OCI-LY3 (cell line): ENCODE data around the gene RAPSN.

ENCODE experiments used
- EZH2phosphoT487 ChIP-seq: fragments of 200-600 bp; shearing (Covaris generic); IDR thresholded peaks from 2 replicates; pipeline ENCODE4 v1.6.1; 2018; ENCODE audit warnings: antibody characterized with exemption, mixed run types, low read depth
- TF ChIP-seq, protein P1 (sequence below): fragments of 200-600, 300-600 bp; sonication (generic); IDR thresholded peaks from 2 replicates; pipeline ENCODE4 v1.5.1; 2014; ENCODE audit warnings: antibody characterized with exemption, low read length, low read depth

- TF ChIP-seq, protein P1, sequence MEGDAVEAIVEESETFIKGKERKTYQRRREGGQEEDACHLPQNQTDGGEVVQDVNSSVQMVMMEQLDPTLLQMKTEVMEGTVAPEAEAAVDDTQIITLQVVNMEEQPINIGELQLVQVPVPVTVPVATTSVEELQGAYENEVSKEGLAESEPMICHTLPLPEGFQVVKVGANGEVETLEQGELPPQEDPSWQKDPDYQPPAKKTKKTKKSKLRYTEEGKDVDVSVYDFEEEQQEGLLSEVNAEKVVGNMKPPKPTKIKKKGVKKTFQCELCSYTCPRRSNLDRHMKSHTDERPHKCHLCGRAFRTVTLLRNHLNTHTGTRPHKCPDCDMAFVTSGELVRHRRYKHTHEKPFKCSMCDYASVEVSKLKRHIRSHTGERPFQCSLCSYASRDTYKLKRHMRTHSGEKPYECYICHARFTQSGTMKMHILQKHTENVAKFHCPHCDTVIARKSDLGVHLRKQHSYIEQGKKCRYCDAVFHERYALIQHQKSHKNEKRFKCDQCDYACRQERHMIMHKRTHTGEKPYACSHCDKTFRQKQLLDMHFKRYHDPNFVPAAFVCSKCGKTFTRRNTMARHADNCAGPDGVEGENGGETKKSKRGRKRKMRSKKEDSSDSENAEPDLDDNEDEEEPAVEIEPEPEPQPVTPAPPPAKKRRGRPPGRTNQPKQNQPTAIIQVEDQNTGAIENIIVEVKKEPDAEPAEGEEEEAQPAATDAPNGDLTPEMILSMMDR = no peak
- no peak for TF ChIP-seq EZH2phosphoT487
Observed at GRCh38 chr11:47433157-47433556, 15.8 kb downstream of the RAPSN start.
